GM12864 (cell line): ENCODE results near the gene POU2F1.

Experiments
- DNase-seq: peaks from one replicate; pipeline ENCODE4 v3.0.0-alpha.2; 2011; ENCODE audit warnings: low read depth
- H3K4me3 ChIP-seq: 2 replicates; pipeline ENCODE4 v1.5.1; 2011; ENCODE audit warnings: mild to moderate bottlenecking, low read depth, low read length, control low read depth
- TF ChIP-seq, protein P1 (sequence below): IDR thresholded peaks from 2 replicates; pipeline ENCODE4 v1.5.1; 2011; ENCODE audit warnings: low read depth, mild to moderate bottlenecking, moderate library complexity, low read length, control low read depth, inconsistent platforms; ENCODE audit errors: missing control alignments

Gene POU2F1

DNA sequence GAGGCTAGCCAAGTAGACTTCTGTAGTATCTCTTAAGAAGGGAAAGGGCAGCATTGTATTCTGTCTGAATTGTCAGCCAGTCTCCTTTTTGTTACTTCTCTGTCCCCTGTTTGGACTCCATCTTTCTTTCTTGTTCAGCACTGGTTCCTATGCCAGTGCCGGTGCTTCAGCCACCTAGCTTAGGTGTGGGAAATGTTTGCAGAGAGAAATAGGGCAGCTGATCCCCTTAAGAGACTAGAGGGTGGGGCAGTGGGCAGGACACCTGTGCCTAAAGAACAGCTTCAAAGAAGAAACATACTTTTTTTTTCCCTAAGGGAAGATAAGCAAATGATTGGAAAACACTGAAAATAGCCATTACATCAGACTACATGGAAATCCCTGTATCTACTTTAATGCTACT lies 113.0 kb downstream of the POU2F1 start:
- TF ChIP-seq, protein P1, sequence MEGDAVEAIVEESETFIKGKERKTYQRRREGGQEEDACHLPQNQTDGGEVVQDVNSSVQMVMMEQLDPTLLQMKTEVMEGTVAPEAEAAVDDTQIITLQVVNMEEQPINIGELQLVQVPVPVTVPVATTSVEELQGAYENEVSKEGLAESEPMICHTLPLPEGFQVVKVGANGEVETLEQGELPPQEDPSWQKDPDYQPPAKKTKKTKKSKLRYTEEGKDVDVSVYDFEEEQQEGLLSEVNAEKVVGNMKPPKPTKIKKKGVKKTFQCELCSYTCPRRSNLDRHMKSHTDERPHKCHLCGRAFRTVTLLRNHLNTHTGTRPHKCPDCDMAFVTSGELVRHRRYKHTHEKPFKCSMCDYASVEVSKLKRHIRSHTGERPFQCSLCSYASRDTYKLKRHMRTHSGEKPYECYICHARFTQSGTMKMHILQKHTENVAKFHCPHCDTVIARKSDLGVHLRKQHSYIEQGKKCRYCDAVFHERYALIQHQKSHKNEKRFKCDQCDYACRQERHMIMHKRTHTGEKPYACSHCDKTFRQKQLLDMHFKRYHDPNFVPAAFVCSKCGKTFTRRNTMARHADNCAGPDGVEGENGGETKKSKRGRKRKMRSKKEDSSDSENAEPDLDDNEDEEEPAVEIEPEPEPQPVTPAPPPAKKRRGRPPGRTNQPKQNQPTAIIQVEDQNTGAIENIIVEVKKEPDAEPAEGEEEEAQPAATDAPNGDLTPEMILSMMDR = no peak
- DNase-seq = no peak
- no peak overlapping the region for H3K4me3 ChIP-seq

DNA sequence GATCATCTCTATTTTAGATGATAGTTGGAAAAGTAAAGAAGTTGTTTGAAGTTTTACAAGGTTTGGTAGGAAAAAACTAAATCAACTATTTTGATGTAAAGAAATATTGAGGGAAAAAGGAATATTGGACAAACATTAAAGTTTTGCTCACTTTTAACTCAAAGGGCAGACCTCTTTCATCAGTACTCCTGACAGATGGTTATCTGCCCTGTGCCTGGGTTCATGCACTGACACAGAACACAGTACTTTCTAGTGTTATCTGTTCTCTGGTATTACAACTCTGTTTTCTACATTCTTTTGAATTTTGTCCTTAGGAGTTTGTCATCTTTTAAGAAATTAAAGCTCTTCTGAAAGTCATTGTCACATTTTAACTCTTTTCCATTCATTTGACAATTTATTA lies 118.7 kb downstream of the POU2F1 start:
- DNase-seq = no peak
- TF ChIP-seq, protein P1 = no peak
- no peak overlapping the region for H3K4me3 ChIP-seq

DNA sequence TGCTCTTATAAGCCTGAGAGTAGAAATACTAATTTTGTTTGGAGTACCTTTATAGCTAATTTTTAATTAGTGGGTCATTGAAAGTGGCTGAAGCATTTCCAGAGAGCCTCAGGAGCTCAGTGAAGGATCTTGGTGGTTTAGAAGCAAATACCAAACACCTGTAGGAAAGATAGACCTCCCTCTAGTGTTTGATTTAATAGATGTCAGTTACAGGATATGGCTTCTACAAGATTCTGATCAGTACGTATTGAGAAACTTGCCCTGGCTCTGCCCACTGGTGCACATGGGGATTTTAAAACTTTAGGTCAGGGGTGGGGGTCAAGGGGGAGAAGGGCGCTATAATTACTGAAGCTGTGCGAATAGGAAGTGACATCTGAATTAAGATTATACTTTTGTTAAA lies 122.2 kb downstream of the POU2F1 start:
- TF ChIP-seq, protein P1 = peak; percentile 22
- no peak overlapping the region for H3K4me3 ChIP-seq
- no peak for DNase-seq

DNA sequence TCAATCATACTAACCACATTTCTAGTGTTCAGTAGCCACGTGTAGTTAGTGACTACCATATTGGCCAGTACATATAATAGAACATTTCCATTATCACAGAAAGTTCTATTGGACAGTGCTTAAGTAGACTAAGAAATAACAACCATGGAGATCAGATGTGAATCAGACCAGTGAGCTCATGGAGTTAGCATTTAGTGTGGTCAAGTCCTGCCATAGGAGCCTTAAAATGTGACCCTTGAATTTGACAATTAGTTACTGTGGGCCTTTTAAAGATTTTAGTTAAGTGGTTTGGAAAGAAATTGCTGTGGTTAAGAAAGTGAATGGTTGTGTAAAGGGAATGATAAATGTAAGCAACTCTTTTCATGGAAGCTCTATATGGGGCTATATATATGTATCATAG lies 123.4 kb downstream of the POU2F1 start:
- DNase-seq = no peak
- no peak overlapping the region for H3K4me3 ChIP-seq
- TF ChIP-seq, protein P1 = no peak

DNA sequence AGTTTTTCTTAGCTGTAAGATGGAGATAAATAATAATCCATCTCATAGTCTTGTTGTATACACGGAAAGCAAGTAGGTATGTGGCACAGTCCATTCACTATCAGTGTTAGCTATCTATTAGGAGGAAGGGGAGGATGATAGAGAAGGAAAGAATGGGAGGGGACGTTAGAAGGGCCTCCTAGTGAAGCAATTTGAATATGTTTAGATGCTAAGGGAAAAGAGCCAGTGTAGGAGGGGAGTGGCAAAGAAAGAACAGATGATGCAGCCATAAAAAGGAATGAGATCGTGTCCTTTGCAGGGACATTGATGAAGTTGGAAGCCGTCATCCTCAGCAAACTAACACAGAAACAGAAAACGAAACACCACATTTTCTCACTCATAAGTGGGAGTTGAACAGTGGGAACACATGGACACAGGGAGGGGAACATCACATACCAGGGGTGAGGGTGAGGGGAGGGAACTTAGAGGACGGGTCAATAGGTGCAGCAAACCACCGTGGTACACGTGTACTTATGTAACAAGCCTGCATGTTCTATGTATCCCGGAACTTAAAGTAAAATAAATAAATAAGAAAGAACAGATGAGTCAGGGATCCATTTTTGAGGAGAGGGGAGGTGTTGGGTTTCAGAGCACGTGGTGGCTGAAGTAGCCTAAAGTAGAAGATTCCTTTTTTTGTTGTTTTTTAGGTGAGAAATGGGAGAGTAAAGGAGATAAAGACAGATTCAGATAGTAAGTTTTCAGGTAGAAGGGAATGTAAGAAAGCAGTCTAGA lies 124.1 kb downstream of the POU2F1 start:
- TF ChIP-seq, protein P1 = no peak
- no peak overlapping the region for H3K4me3 ChIP-seq
- no peak for DNase-seq

DNA sequence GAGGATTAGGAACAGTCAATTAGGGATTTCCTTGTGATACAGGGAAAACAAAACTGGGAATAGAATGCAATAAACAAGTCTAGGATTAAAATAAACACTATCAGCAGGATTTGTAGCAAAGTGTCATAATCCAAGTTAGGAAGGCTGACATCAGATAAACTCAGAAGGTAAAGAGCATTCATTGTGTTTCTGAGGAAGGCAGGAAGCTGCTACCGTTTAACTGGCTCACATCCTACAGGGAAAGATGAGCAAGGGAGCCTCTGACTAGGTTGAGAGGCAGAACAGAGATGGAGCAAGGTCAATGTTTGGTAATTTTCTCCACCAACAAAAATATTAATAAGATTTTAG lies 124.7 kb downstream of the POU2F1 start:
- TF ChIP-seq, protein P1 = no peak
- H3K4me3 ChIP-seq = no peak overlapping the region
- DNase-seq = no peak

DNA sequence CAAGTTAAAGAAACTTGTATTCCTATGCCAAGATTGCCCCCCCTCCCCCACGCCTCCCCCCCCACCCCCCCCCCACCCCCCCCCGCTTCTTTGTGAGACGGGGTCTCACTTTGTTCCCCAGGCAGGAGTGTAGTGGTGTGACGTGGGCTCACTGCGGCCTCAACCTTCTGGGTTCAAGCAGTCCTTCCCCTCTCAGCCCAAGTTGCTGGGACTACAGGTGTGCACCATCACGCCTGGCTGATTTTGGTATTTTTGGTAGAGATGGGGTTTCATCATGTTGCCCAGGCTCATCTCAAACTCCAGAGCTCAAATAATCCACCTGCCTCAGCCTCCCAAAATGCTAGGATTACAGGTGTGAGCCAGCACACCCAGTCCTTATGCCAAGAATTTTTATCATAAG lies 136.6 kb downstream of the POU2F1 start:
- DNase-seq = peak; percentile 15
- no peak overlapping the region for H3K4me3 ChIP-seq
- TF ChIP-seq, protein P1 = no peak
